Caki2 (cell line): ENCODE results near the gene TAP1. TPM values are rescaled to one million over a fixed set of nuclear protein-coding genes. Genes with fewer than 3 reads are reported as not detected.
"Not testable (repeated sequence)": the region's sequence is repeated elsewhere in the genome, so short reads cannot be mapped to it uniquely, and the experiment has no call there.

ENCODE experiments used
- DNase-seq: peaks from one replicate; pipeline ENCODE4 v3.0.0-alpha.2; 2015; ENCODE audit warnings: low read depth
- in situ Hi-C: cut with HindIII; loops from 2 replicates; pipeline ENCODE4 v1.10.0; 2016; ENCODE audit warnings: low sequenced_read_pairs, low pct_unique_long_range_greater_than_20kb, mixed read lengths
- total RNA-seq: library from RNA; depleted of rRNA; stranded (reverse); fragments of >200 nt; shearing (Covaris generic); gene quantifications from 2 replicates; pipeline ENCODE4 v1.2.3, GENCODE V29; 2014; ENCODE audit warnings: low replicate concordance; rRNA removed

Gene TAP1
- total RNA-seq, 1 experiment from 2014 or later, result 63.3 TPM

- DNase-seq, result peak; percentile 17
- in situ Hi-C loops, result no loop called here
Measured at GRCh38 chr6:32825966-32826365, 27.5 kb downstream of the TAP1 start.

DNA sequence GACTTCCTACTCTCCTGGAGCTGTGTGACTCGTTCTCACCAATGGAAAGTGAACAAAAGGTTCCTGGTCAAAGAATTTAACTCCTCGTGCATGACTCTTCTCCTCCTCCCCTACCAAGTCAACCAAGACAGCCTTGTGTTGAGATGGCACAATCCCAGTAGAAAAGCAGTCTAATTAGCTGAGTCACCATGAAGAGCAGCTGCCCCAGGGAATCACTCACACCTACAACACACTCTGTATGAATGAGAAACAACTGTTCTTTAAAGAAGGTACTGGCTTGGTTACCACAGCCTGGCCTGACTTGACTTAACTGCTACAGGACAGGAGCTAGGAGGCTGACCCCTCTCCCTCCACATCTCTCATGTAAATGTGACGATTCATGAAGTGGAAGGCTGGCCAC lies 33.8 kb downstream of the TAP1 start:
- DNase-seq, result peak; percentile 93
- in situ Hi-C loops, result no loop called here

DNA sequence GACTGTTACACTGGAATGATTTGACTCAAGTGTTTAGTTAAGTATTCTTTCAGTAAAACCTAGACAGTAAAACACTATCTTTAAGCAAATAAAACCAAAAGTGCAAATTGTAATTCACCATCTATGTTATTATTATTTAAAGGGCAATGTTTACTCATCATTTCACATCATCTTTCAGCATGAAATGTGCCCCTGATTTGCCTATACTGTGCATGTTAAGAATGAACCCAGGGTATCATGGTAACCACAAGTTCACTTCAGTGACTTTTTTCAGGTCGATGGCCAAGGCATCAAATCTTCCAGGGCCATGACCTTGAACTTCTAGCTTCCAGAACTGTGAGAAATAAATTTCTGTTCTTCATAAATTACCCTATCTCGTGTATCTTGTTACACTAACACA lies 34.6 kb downstream of the TAP1 start:
- in situ Hi-C loops, result no loop called here
- DNase-seq, result no peak

- no peak for DNase-seq
- in situ Hi-C loops, result no loop called here
Measured at GRCh38 chr6:32816746-32817204, 36.7 kb downstream of the TAP1 start, which contains the start of gene HLA-DOB. Gene HLA-DOB (minus strand): TSS chr6:32817002. CDS start chr6:32816951, 51 bp downstream.

DNA sequence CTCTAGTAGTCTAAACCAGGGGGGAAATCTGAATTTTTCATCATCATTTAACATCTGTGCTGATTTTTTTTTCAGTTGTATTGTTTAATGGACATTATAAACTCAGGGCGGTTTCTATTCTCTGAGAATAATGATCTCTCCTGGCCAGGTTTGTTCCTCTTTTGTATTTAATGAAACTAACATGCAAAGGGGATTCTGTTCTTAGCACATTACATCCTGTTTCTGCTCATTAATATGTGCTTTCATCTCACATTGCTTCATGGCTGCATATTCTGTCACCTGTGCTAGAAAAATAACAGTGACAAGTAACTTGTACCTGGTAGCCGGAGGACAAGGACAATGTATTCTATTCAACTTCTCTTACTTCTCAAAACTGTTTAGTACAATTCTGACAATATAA lies 37.5 kb downstream of the TAP1 start:
- no peak for DNase-seq
- in situ Hi-C loops, result no loop called here

DNA sequence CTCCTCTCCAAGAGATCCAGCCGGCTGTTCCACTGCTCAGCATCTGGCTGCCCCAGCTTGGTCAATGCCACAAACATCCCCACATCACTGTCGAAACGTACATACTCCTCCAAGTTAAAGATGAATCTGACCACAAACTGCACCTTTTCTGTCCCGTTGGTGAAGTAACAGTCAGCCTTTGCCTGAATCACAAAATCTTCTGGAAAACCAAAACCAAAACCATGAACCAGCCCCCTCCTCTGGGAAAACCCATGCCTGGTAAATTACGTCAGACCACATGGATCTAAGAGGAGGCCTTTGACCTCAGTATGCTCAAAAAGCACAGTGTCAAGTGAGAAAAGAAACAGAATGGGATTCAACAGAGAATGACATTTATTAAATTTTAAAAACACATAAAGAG lies 38.4 kb downstream of the TAP1 start:
- in situ Hi-C loops, result no loop called here
- DNase-seq, result no peak

GRCh38 chr6:32814145-32814544 lies 39.4 kb downstream of the TAP1 start:
- no peak for DNase-seq
- in situ Hi-C loops, result no loop called here

DNA sequence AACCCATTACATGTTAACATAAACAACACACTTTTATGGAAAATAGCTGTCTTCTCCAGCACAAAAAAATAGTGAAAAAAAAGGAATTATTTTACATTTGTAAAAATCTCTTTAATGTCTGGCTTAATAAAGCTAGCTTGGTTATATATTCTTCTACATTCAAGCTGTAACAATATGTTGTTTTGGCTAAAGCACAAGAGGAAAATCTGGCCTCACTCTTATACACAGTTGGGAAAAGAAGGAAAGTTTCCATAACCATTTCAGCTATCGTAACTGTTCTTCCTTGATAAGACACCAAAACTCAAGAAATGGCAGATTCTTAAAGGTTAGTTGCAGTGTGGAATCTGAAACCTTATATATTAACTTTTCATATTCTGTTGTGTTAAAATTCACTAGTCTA lies 44.3 kb downstream of the TAP1 start:
- DNase-seq, result no peak
- in situ Hi-C loops, result no loop called here

GRCh38 chr6:32807020-32807580 lies 46.4 kb downstream of the TAP1 start:
- no peak for DNase-seq
- in situ Hi-C loops, result no loop called here

DNA sequence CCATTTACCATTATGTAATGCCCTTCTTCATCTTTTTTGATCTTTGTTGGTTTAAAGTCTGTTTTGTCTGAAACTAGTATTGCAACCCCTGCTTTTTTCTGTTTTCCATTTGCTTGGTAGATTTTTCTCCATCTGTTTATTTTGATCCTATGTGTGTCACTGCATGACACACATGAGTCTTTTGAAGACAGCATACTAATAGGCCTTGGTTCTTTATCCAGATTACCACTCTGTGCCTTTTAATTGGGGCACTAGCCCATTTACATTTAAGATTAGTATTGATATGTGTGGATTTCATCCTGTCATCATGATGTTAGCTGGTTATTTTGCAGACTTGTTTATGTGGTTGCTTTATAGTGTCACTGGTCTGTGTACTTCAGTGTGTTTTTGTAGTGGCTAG lies 48.1 kb downstream of the TAP1 start:
- DNase-seq, in situ Hi-C loops: not testable (repeated sequence)

- in situ Hi-C loops, result no loop called here
- no peak for DNase-seq
Measured at GRCh38 chr6:32803416-32803815, 50.1 kb downstream of the TAP1 start.

DNA sequence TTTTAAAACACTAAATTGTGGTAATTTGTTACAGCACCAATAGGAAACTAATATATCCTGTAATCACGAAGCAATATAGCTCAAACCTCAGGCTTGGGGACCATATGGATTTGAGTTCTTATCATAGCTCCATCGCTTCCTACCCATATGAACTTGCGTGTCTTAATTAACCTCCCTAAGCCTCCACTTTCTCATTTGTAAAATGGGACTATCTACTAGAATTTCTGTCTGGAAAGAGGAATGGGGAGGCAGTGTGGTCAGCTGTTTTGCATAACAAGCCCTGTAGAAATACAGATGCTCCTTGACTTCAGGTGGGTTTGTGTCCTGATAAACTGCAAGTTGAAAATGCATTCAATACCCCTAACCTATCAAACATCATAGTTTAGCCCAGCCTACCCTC lies 53.8 kb downstream of the TAP1 start:
- no peak for DNase-seq
- in situ Hi-C loops, result no loop called here

GRCh38 chr6:32799168-32799567 lies 54.3 kb downstream of the TAP1 start:
- in situ Hi-C loops, result no loop called here
- no peak for DNase-seq

DNA sequence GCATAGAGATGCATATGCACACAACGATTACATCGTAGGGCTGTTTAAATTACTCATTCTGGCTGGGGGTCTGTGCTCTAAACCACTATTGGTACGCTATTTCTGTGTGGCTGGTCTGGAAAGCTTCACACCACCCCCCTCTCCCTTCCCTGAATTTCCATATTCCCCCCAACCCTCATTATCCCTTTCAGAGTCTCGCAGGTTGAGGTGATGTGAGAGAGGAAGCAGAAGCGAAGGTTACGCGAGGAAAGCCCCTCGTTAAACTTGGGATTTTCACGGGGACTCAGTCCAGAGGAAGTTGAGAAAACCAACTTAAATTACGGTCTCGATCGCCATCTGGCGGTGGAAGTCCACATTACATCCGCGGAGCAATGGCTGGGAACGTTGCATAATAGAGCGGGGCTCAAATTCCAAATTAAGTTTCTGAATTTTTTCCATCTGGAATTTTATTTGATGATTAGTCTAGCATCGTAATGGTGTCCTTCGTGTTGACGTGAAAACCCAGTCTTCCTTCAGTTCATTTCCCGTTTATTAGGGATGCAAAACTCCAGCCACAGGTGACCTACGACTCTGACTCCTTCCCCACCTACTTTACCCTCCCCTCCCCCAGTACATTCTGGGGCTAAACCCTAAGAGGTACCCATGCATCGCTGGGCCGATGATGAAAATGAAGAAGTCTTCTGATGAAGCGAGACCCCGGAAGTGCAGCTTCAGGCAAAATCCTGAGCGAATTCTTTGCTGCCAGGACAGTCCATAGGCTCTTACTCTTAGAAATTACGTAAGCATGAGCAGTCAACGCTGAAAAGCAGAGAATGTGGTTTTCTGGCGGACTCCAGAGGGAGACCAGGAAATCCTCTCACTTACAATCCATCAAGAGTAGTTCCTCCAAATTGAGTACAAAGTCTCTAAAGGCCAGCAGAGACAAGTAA lies 56.4 kb downstream of the TAP1 start:
- peak; percentile 43 for DNase-seq
- in situ Hi-C loops, result no loop called here

Other genes starting within 250 kb of the TAP1 start
- gene HLA-DQA1, start 216.3 kb downstream of the TAP1 start, total RNA-seq, result not detected in 2 replicates
- gene HLA-DQB1, start 187.0 kb downstream of the TAP1 start, total RNA-seq, result not detected in 2 replicates
- gene HLA-DQA2, start 112.3 kb downstream of the TAP1 start, total RNA-seq, result not detected in 2 replicates
- not detected in 2 replicates for gene HLA-DQB2, start 90.2 kb downstream of the TAP1 start, total RNA-seq
- not detected in 2 replicates for gene HLA-DOB, start 36.7 kb downstream of the TAP1 start, total RNA-seq
- 8.9 and 26.7 TPM in 2 replicates for gene TAP2, start 15.0 kb downstream of the TAP1 start, total RNA-seq
- gene PSMB8, start 9.7 kb downstream of the TAP1 start, total RNA-seq, result 267 and 291 TPM in 2 replicates
- gene PSMB9, start 488 bp upstream of the TAP1 start, total RNA-seq, result 80.2 and 123 TPM in 2 replicates
- 0.35 and 13.2 TPM in 2 replicates for gene HLA-DMB, start 87.3 kb upstream of the TAP1 start, total RNA-seq
- 7.4 and 16.7 TPM in 2 replicates for gene HLA-DMA, start 99.4 kb upstream of the TAP1 start, total RNA-seq
- gene BRD2, start 114.9 kb upstream of the TAP1 start, total RNA-seq, result 43.7 and 62.6 TPM in 2 replicates
- not detected in 2 replicates for gene HLA-DOA, start 155.9 kb upstream of the TAP1 start, total RNA-seq
- gene HLA-DPA1, start 219.9 kb upstream of the TAP1 start, total RNA-seq, result not detected in 2 replicates
- gene HLA-DPB1, start 222.3 kb upstream of the TAP1 start, total RNA-seq, result not detected in 2 replicates